Measurements from ENCODE around the gene PRDX2.

PRDX2 gene

GRCh38 chr19:12779162-12779993 is 22.2 kb downstream of the PRDX2 start:
- H3K36me3 ChIP-seq (ENCODE audit: control insufficient read depth, insufficient read depth, low read length): no peaks in the 10 kb centered on the region
- DNase-seq (ENCODE audit: extremely low read depth, insufficient read length): peak; percentile 56
- peak overlapping the region; percentile 75 for H3K4me3 ChIP-seq (replicated peaks; ENCODE audit: low read depth, low read length)
- no peaks in the 10 kb centered on the region for H3K27me3 ChIP-seq (replicated peaks; ENCODE audit: control insufficient read depth, insufficient read depth, low read length)
- TF ChIP-seq, protein P1, sequence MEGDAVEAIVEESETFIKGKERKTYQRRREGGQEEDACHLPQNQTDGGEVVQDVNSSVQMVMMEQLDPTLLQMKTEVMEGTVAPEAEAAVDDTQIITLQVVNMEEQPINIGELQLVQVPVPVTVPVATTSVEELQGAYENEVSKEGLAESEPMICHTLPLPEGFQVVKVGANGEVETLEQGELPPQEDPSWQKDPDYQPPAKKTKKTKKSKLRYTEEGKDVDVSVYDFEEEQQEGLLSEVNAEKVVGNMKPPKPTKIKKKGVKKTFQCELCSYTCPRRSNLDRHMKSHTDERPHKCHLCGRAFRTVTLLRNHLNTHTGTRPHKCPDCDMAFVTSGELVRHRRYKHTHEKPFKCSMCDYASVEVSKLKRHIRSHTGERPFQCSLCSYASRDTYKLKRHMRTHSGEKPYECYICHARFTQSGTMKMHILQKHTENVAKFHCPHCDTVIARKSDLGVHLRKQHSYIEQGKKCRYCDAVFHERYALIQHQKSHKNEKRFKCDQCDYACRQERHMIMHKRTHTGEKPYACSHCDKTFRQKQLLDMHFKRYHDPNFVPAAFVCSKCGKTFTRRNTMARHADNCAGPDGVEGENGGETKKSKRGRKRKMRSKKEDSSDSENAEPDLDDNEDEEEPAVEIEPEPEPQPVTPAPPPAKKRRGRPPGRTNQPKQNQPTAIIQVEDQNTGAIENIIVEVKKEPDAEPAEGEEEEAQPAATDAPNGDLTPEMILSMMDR (IDR thresholded peaks at IDR 0.05; ENCODE audit: insufficient read depth, low read length, poor library complexity, severe bottlenecking): peak; percentile 31

DNA sequence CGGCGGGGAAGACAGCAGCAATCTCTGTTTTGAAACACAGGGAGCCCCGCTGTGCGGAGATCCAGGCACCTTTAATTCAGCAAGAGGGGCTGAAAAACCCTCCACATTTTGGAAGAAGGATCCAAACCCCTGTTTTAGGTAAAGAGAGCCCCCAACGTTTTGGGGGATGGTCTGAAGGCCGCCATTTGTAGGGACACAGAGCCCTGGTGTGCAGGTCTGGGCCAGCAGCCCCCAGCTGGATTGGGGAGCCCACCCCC is 22.8 kb downstream of the PRDX2 start:
- TF ChIP-seq, protein P1 (IDR thresholded peaks at IDR 0.05; ENCODE audit: insufficient read depth, low read length, poor library complexity, severe bottlenecking): no peak
- Histone ChIP-seq H3K27me3 (replicated peaks; ENCODE audit: control insufficient read depth, insufficient read depth, low read length) (no peaks in the 10 kb centered on the region), H3K4me3 (replicated peaks; ENCODE audit: low read depth, low read length) (peak overlapping the region; percentile 75), H3K36me3 (ENCODE audit: control insufficient read depth, insufficient read depth, low read length) (no peaks in the 10 kb centered on the region)
- DNase-seq (ENCODE audit: extremely low read depth, insufficient read length): no peak

GRCh38 chr19:12778017-12778904 is 23.3 kb downstream of the PRDX2 start:
- peak; percentile 73 for DNase-seq (ENCODE audit: extremely low read depth, insufficient read length)
- H3K27me3 ChIP-seq (replicated peaks; ENCODE audit: control insufficient read depth, insufficient read depth, low read length): no peaks in the 10 kb centered on the region
- H3K36me3 ChIP-seq (ENCODE audit: control insufficient read depth, insufficient read depth, low read length): no peaks in the 10 kb centered on the region
- H3K4me3 ChIP-seq (replicated peaks; ENCODE audit: low read depth, low read length): peak overlapping the region; percentile 75
- TF ChIP-seq, protein P1 (IDR thresholded peaks at IDR 0.05; ENCODE audit: insufficient read depth, low read length, poor library complexity, severe bottlenecking): no peak

DNA sequence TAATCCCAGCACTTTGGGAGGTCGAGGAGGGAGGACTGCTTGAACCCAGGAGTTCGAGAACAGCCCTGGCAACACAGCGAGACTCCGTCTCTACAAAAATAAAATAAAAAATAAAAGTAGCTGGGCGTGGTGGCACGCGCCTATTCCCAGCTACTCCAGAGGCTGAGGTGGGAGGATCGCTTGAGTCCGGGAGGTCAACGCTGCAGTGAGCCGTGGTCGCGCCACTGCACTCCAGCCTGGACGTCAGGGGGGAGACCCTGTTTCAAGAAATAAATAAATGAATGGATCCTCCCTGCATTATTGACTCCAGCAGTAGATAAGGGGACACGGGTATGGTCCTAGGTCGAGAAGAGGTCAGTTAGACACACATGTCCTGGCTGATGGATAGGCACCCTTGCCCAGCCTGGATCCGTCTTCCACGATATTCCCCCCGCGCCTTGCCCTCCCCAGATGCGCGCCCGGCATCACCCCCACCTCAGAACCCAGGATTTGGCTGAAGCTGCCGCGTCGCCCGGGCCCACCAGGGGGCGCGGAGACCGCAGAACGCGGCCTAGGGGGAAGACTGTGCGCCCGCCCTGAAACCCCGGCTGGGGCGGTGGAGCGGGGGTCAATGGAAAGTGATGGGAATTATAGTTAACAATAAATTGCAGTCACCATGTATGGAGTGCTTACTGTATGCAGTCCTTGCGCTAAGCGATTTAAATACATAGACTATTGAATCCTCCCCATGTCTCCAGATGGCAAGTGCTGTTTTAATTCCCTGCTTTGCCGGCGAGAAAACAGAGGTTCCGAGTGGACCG is 24.2 kb downstream of the PRDX2 start:
- TF ChIP-seq, protein P1 (IDR thresholded peaks at IDR 0.05; ENCODE audit: insufficient read depth, low read length, poor library complexity, severe bottlenecking): peak; percentile 99
- DNase-seq (ENCODE audit: extremely low read depth, insufficient read length): peak; percentile 87
- H3K36me3 ChIP-seq (ENCODE audit: control insufficient read depth, insufficient read depth, low read length): no peaks in the 10 kb centered on the region
- peak overlapping the region; percentile 75 for H3K4me3 ChIP-seq (replicated peaks; ENCODE audit: low read depth, low read length)
- no peaks in the 10 kb centered on the region for H3K27me3 ChIP-seq (replicated peaks; ENCODE audit: control insufficient read depth, insufficient read depth, low read length)

- no peak for DNase-seq (ENCODE audit: extremely low read depth, insufficient read length)
- H3K36me3 ChIP-seq (ENCODE audit: control insufficient read depth, insufficient read depth, low read length): no peaks in the 10 kb centered on the region
- peak within 1 kb of the TSS; percentile 67 for H3K4me3 ChIP-seq (replicated peaks; ENCODE audit: low read depth, low read length)
- no peaks in the 10 kb centered on the region for H3K27me3 ChIP-seq (replicated peaks; ENCODE audit: control insufficient read depth, insufficient read depth, low read length)
- TF ChIP-seq, protein P1 (IDR thresholded peaks at IDR 0.05; ENCODE audit: insufficient read depth, low read length, poor library complexity, severe bottlenecking): no peak
Observed at GRCh38 chr19:12774588-12775555, 26.7 kb downstream of the PRDX2 start, which contains the start of gene HOOK2. TSS of gene HOOK2 (minus strand) at chr19:12775552. CDS start at chr19:12775449, 103 bp downstream.

Data from GM06990 (cell line).